HEK293T (cell line): ENCODE measurements around the gene FYB1.

Experiments used
- CTCF ChIA-PET: fragments of 350-600 bp; formaldehyde crosslinking; extraction: SDS; loops from one replicate; lab custom pipeline; 2021; ENCODE audit warnings: antibody characterized with exemption, inconsistent platforms; lab: Yijun Ruan, JAX
- POLR2A ChIA-PET: fragments of 350-600 bp; formaldehyde crosslinking; extraction: SDS; loops from one replicate; lab custom pipeline; 2020; ENCODE audit warnings: antibody characterized with exemption, inconsistent platforms; lab: Yijun Ruan, JAX
- DNase-seq: peaks from one replicate; pipeline ENCODE4 v3.0.0; 2012; ENCODE audit warnings: mixed read lengths; ENCODE audit errors: extremely low spot score
- ARNT ChIP-seq: fragments of 450-650 bp; IDR thresholded peaks from 2 replicates; pipeline ENCODE4 v1.6.1; 2017; ENCODE audit warnings: mild to moderate bottlenecking
- BHLHE40 ChIP-seq: fragments of 450-650 bp; IDR thresholded peaks from 2 replicates; pipeline ENCODE4 v1.6.1; 2016; ENCODE audit warnings: mild to moderate bottlenecking, moderate library complexity, borderline replicate concordance
- CTBP1 ChIP-seq: fragments of 450-650 bp; IDR thresholded peaks from 2 replicates; pipeline ENCODE4 v1.6.1; 2016; ENCODE audit warnings: borderline replicate concordance
- ELF4 ChIP-seq: fragments of 450-650 bp; IDR thresholded peaks from 2 replicates; pipeline ENCODE4 v1.6.1; 2017; ENCODE audit warnings: antibody characterized with exemption
- FOXA1 ChIP-seq: fragments of 450-650 bp; IDR thresholded peaks from 2 replicates; pipeline ENCODE4 v1.6.1; 2016; ENCODE audit warnings: mild to moderate bottlenecking
- FOXK2 ChIP-seq: fragments of 450-650 bp; IDR thresholded peaks from 2 replicates; pipeline ENCODE4 v1.6.1; 2016; ENCODE audit warnings: mild to moderate bottlenecking
- FOXM1 ChIP-seq: fragments of 450-650 bp; IDR thresholded peaks from 2 replicates; pipeline ENCODE4 v1.6.1; 2017; ENCODE audit warnings: mild to moderate bottlenecking, borderline replicate concordance
- HDGF ChIP-seq: fragments of 450-650 bp; IDR thresholded peaks from 2 replicates; pipeline ENCODE4 v1.6.1; 2017; ENCODE audit warnings: antibody characterized with exemption, borderline replicate concordance
- L3MBTL2 ChIP-seq: fragments of 450-650 bp; conservative IDR thresholded peaks from 2 replicates; pipeline ENCODE4 v1.6.1; 2016; ENCODE audit warnings: mild to moderate bottlenecking
- LEF1 ChIP-seq: fragments of 450-650 bp; IDR thresholded peaks from 2 replicates; pipeline ENCODE4 v1.6.1; 2017; ENCODE audit warnings: mild to moderate bottlenecking, borderline replicate concordance
- NFRKB ChIP-seq: fragments of 450-650 bp; IDR thresholded peaks from 2 replicates; pipeline ENCODE4 v1.6.1; 2016; ENCODE audit warnings: mild to moderate bottlenecking, moderate library complexity
- PKNOX1 ChIP-seq: fragments of 450-650 bp; IDR thresholded peaks from 2 replicates; pipeline ENCODE4 v1.6.1; 2016
- SP1 ChIP-seq: fragments of 450-650 bp; IDR thresholded peaks from 2 replicates; pipeline ENCODE4 v1.6.1; 2017
- SUZ12 ChIP-seq: fragments of 450-650 bp; IDR thresholded peaks from 2 replicates; pipeline ENCODE4 v1.6.1; 2016; ENCODE audit warnings: mild to moderate bottlenecking
- TARDBP ChIP-seq: fragments of 450-650 bp; IDR thresholded peaks from 2 replicates; pipeline ENCODE4 v1.6.1; 2016
- ZNF384 ChIP-seq: fragments of 450-650 bp; IDR thresholded peaks from 2 replicates; pipeline ENCODE4 v1.6.1; 2016

FYB1 gene

GRCh38 chr5:39082995-39083394 is 136.4 kb downstream of the FYB1 start:
- no peak for TF ChIP-seq ARNT
- no peak for TF ChIP-seq CTBP1
- ChIA-PET CTCF (no interaction called here), POLR2A (no interaction called here)
- DNase-seq = no peak

- ChIA-PET CTCF (interaction anchor here (0.5 to 1.6 kb wide), 16 partner anchors 9 to 515 kb away, joined by 3 to 7 read pairs (median 3); no protein-coding TSS in a partner anchor), POLR2A (no interaction called here)
- peak; percentile 56 for DNase-seq
- TF ChIP-seq SUZ12 (no peak), CTBP1 (no peak), NFRKB (no peak), L3MBTL2 (no peak), FOXM1 (no peak), FOXK2 (no peak), FOXA1 (no peak), BHLHE40 (no peak), HDGF (no peak), ZNF384 (no peak), LEF1 (no peak), TARDBP (no peak), PKNOX1 (no peak), ARNT (no peak), SP1 (no peak), ELF4 (no peak)
These were observed 138.7 kb downstream of the FYB1 start for GRCh38 chr5:39080597-39081204.

- no peak for TF ChIP-seq TARDBP
- no peak for TF ChIP-seq ZNF384
- no peak for TF ChIP-seq HDGF
- no peak for TF ChIP-seq L3MBTL2
- TF ChIP-seq PKNOX1 = no peak
- TF ChIP-seq FOXK2 = no peak
- TF ChIP-seq FOXA1 = no peak
- POLR2A ChIA-PET = no interaction called here
- DNase-seq = no peak
- CTCF ChIA-PET = interaction anchor here (0.6 to 1.6 kb wide), 7 partner anchors 9 to 222 kb away, joined by 3 to 6 read pairs (median 4); no protein-coding TSS in a partner anchor
These were observed 139.2 kb downstream of the FYB1 start for GRCh38 chr5:39080168-39080567.

GRCh38 chr5:39079147-39079546 is 140.2 kb downstream of the FYB1 start:
- POLR2A ChIA-PET = no interaction called here
- CTCF ChIA-PET = interaction anchor here (0.7 to 0.8 kb wide), 2 partner anchors 73 to 225 kb away, joined by 3 read pairs; no protein-coding TSS in a partner anchor
- no peak for DNase-seq
- TF ChIP-seq LEF1 (no peak), ARNT (no peak), CTBP1 (no peak), SP1 (no peak), PKNOX1 (no peak), NFRKB (no peak), ZNF384 (no peak)

GRCh38 chr5:39076757-39077728 is 142.3 kb downstream of the FYB1 start:
- no peak for DNase-seq
- ChIA-PET CTCF (no interaction called here), POLR2A (no interaction called here)
- TF ChIP-seq BHLHE40 (no peak), TARDBP (no peak), ZNF384 (peak; percentile 43; the same call in 1 of the 2 replicates), ELF4 (no peak), CTBP1 (no peak)

GRCh38 chr5:39076101-39076756 is 143.1 kb downstream of the FYB1 start:
- POLR2A ChIA-PET = no interaction called here
- no peak for DNase-seq
- CTCF ChIA-PET = no interaction called here
- TF ChIP-seq ELF4 (no peak), NFRKB (no peak), HDGF (no peak), L3MBTL2 (no peak), PKNOX1 (no peak), TARDBP (no peak), CTBP1 (no peak), BHLHE40 (no peak), FOXK2 (no peak)
